Activated T-cell treated with anti-CD3 and anti-CD28 coated beads, Interleukin-2, amount 50 U/mL, for 24 hours (primary cell): ENCODE measurements around the gene GRID1.

Experiments
- DNase-seq: peaks from one replicate; pipeline ENCODE4 v3.0.0-alpha.2; 2020
- H3K27ac Mint-ChIP-seq: 2 replicates; pipeline ENCODE4 v1.8.0; 2020; ENCODE audit warnings: mild to moderate bottlenecking, mixed read lengths
- H3K27me3 Mint-ChIP-seq: 2 replicates; pipeline ENCODE4 v1.8.0; 2020; ENCODE audit warnings: mixed read lengths
- H3K36me3 Mint-ChIP-seq: 2 replicates; pipeline ENCODE4 v1.8.0; 2020; ENCODE audit warnings: low read depth, mixed read lengths
- H3K4me1 Mint-ChIP-seq: 2 replicates; pipeline ENCODE4 v1.8.0; 2020; ENCODE audit warnings: low read depth, mixed read lengths
- H3K4me3 Mint-ChIP-seq: 2 replicates; pipeline ENCODE4 v1.8.0; 2020; ENCODE audit warnings: mild to moderate bottlenecking, moderate library complexity, mixed read lengths
- H3K9me3 Mint-ChIP-seq: 2 replicates; pipeline ENCODE4 v1.8.0; 2020; ENCODE audit warnings: mixed read lengths

Gene GRID1

DNA sequence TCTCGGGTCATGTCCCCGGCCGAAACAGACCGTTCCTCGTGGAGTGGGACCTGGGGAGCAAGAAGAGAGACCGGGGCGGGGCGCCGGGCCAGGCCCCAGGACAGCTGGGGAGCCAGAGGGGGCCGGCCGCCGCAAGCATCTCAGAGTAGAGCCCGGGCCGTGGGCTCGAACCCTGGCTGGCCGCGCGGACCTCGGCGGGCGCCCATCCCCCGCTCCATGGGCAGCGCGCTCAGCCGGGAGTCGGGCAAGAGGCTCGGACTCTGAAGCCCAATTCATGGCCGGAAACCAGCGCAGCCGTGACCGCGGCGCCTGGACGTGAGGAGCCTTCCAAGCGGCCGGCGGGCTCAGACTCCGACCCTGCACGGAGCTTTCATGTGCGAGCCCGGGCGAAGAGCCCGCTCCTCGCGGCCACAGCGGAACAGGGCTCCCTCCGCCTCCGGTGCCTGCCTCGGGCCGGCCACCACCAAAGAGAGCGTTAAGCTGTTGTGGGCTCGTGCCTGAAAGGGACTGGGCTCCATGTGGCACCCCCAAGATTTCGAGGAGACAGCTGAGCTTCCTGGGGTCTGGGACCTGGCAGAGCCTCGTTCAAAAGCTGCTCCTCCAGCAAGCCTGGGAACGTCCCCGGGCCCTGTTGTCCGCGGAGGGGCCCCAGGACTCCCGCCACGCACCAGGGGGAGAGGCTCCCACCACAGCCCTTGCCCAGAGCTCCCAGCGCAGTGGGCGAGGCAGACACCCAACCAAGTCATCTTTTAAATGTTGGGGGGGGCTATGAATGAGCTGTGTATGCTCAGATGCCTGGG is 757 bp upstream of the GRID1 start:
- Mint-ChIP-seq H3K4me3 (no peak overlapping the region), H3K4me1 (peaks cover 20% of the 10 kb centered on the region), H3K36me3 (no peaks in the 10 kb centered on the region), H3K27me3 (peaks cover 80% of the 10 kb centered on the region), H3K27ac (no peak overlapping the region), H3K9me3 (no peaks in the 10 kb centered on the region)
- DNase-seq = peak; percentile 35

DNA sequence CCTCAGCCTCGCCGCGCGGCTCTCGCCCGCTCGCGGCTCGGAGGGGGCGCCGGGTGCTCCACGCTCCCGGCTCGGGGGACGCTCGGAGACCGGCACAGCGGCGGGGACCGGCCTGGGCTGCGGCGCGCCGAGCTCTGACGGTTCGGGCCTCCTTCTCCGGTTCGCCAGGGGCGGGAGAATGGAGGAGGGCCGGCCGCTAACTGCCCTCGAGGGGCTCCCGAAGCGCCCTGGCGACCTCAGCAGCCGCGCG is 232 bp upstream of the GRID1 start:
- DNase-seq = no peak
- no peak overlapping the region for H3K4me3 Mint-ChIP-seq
- H3K9me3 Mint-ChIP-seq = no peaks in the 10 kb centered on the region
- H3K27me3 Mint-ChIP-seq = peaks cover 81% of the 10 kb centered on the region
- H3K4me1 Mint-ChIP-seq = peaks cover 20% of the 10 kb centered on the region
- no peaks in the 10 kb centered on the region for H3K36me3 Mint-ChIP-seq
- H3K27ac Mint-ChIP-seq = no peak overlapping the region

DNA sequence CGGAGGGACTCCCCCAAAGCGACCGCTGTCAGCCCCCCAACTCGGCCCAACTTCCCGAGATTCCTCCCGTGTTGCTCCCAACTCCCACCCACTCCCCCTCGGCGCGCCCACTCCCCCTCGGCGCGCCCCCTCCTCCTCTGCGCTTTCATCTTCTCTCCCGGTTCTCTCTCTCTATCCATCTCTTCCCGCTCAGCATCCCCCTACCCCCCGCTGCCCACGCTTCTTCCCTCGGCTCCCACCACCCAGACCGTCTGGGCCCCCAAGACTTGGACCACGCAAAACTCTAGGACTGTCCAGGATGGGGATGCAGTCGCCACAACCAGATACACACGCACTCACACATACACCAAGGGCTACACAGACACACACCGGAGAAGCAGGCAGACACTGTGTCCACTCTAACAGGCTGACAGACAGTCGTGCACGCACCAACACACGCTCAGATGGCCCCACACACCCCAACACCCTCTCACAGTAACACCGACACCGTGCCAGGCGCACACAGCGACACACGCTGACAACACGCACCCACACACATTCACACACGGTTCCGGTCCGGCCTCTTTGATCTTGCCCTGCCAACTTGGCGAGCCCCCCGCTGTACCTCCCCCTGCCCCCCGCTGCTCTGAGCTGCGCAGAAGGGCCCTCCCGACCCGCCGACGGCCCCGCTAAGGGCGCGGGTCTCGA is 1.1 kb downstream of the GRID1 start:
- Mint-ChIP-seq H3K27me3 (peaks cover 77% of the 10 kb centered on the region), H3K36me3 (no peaks in the 10 kb centered on the region), H3K4me3 (peak overlapping the region; percentile 57), H3K9me3 (no peaks in the 10 kb centered on the region), H3K27ac (no peak overlapping the region), H3K4me1 (peaks cover 20% of the 10 kb centered on the region)
- DNase-seq = peak; percentile 53

DNA sequence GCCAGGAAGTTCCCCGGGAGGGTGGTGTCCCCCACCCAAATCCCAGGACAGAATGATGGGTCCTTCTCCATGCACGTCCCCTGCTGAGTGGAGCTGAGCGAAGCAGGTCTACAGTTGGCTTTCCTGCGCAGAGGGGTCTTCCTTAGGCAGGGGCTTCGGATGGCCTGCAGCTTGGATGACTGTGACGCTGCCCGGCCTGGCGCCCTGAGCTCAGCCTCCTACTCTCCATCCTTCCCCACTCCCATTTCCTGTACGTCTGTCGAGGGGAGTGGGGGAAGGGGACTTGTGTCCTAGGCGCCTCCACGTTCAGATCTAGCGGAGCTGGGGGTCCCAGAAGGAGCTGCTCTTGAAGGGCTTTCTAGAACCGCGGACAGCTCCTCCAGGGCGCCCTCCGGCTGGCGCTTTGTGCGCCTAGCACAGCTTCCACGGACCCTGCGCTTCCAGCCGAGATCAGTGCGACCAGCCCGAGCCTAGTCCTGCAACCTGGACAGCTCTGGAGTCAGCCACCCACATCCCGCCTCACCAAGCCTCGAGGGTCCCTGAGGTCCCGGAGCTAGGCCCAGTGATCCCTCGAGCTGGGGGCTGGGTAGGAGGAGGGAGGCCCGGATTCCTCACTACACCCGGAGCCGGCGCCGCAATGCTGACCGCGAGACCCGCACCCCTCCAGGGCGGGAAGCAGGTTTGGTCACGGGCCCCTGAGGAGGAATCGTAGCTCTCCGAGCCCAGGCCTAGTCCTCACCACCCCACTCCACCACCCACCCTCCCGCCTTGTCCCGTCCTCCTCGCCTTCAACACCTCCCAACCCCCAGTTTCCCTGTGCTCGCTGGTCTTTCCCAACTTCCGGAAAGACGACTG is 1.9 kb downstream of the GRID1 start:
- H3K27me3 Mint-ChIP-seq = peaks cover 69% of the 10 kb centered on the region
- H3K4me3 Mint-ChIP-seq = peak overlapping the region; percentile 57
- no peak overlapping the region for H3K27ac Mint-ChIP-seq
- H3K36me3 Mint-ChIP-seq = no peaks in the 10 kb centered on the region
- peaks cover 20% of the 10 kb centered on the region for H3K4me1 Mint-ChIP-seq
- H3K9me3 Mint-ChIP-seq = no peaks in the 10 kb centered on the region
- peak; percentile 44 for DNase-seq

DNA sequence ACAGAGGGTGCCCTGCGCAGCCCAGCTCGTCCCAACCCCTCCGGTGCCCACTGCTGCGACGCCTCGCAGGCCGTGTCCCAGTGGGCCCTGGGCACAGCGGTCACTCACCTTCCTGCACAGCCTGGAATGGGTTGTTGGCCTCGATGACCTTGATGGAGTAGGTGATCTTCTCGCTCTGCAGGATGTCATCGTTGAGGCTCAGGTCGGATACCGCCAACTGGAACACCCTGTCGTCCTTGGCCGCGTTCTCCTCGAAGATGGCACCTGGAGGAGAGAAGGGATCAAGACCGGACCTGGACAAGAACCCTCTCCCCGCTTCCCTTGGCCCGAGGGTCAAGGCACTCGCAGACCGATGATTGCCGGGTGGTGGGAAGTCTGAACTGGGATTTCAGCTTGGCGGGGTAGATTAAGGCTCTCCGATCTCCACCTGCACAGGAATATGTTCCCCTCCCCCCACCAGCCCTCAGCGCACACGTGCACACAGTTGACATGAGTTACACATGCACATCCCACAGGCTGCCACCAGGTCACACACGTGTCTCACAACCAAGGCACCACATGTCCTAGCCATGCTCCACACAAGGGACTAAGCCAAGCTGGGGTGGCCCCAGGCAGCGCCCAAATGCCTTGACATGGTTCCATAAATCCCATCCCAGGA is 2.6 kb downstream of the GRID1 start:
- Mint-ChIP-seq H3K4me3 (no peak overlapping the region), H3K36me3 (no peaks in the 10 kb centered on the region), H3K27ac (no peak overlapping the region), H3K27me3 (peaks cover 62% of the 10 kb centered on the region), H3K4me1 (peaks cover 20% of the 10 kb centered on the region), H3K9me3 (no peaks in the 10 kb centered on the region)
- peak; percentile 30 for DNase-seq

DNA sequence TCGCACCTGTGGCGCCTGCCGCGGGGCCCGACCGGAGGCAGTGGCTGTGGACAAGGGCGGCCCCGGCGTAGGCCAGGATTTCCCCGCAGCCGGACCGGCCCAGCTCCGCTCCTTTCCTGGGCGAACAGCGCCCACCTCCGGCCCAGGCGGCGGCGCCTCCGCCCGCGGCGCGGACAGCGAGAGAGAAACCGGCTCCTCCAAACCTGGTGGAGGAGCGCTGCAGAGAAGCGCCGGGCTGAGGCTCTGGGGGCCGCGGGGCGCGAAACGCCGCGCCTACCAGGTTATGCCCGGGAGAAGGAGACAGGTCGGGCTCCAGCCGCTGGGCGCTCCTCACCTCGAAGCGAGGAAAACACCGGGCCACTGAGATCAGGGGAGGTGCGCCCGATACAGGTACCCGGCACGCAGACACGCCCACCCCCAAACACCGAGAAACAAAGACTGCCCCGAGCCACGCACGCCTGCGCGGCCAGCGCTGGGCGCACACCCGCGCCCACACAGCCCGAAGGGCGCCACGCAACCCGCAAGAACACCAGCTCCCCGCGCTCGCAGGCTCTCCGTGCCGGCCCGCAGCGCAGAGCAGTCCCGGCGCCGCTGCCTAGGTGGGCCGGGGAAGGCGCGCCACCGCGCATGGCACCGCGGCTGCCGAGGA is 3.3 kb downstream of the GRID1 start:
- Mint-ChIP-seq H3K9me3 (no peaks in the 10 kb centered on the region), H3K27me3 (peaks cover 55% of the 10 kb centered on the region), H3K4me3 (peak overlapping the region; percentile 23), H3K27ac (no peak overlapping the region), H3K4me1 (peaks cover 20% of the 10 kb centered on the region), H3K36me3 (no peaks in the 10 kb centered on the region)
- DNase-seq = no peak

DNA sequence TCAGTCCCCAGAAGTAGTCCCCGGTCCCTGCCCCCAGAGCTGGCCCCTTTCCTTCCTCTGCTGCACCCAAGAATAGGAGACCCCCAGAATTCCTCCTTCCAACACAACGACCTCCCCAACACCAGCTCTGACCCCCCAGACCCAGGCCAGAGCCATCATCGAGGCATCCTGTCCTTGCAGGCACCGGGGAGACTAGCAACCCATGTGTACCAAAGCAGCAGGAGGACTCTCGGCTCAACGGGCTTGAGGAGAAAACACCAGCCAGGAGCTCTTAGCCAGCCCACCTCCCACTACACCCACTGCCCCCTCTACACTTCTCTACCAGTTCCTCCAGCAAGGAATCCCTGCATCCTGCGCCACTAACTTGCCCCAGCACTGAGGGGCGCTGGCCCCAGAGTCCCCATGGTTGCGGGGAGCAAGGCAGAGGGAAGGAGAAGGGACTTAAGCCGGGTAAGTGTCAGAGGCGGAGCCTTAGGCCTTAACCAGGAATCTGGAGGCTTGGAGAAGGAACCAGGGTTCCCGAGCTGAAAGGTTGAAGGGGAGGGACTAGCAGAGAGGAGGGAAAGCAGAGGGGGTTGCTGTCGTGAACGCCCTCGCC is 3.9 kb downstream of the GRID1 start:
- H3K27ac Mint-ChIP-seq = no peak overlapping the region
- DNase-seq = peak; percentile 33
- H3K4me1 Mint-ChIP-seq = peaks cover 17% of the 10 kb centered on the region
- H3K9me3 Mint-ChIP-seq = no peaks in the 10 kb centered on the region
- H3K4me3 Mint-ChIP-seq = no peak overlapping the region
- peaks cover 51% of the 10 kb centered on the region for H3K27me3 Mint-ChIP-seq
- H3K36me3 Mint-ChIP-seq = no peaks in the 10 kb centered on the region

DNA sequence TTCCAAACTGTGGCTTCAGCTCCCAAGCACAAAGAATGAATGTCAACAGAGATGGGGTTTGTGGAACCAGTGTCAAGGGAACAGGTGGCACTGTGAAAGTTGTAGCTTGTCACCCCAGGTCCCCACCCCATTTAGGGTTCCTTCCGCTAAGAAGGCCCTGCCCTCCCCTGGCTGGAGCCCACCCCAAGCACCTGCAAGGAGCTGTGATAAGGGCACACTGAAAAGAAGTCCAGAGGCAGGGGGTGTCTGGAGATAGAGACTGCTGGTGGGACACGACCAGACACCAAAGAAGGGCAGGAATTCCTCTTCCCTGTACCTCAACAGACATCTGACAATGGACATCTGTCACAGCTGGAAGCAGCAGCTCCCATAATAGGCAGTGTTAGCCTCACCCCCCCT is 4.5 kb downstream of the GRID1 start:
- Mint-ChIP-seq H3K27ac (no peak overlapping the region), H3K4me3 (no peak overlapping the region), H3K4me1 (peaks cover 17% of the 10 kb centered on the region), H3K27me3 (peaks cover 47% of the 10 kb centered on the region), H3K36me3 (no peaks in the 10 kb centered on the region), H3K9me3 (no peaks in the 10 kb centered on the region)
- peak; percentile 20 for DNase-seq

DNA sequence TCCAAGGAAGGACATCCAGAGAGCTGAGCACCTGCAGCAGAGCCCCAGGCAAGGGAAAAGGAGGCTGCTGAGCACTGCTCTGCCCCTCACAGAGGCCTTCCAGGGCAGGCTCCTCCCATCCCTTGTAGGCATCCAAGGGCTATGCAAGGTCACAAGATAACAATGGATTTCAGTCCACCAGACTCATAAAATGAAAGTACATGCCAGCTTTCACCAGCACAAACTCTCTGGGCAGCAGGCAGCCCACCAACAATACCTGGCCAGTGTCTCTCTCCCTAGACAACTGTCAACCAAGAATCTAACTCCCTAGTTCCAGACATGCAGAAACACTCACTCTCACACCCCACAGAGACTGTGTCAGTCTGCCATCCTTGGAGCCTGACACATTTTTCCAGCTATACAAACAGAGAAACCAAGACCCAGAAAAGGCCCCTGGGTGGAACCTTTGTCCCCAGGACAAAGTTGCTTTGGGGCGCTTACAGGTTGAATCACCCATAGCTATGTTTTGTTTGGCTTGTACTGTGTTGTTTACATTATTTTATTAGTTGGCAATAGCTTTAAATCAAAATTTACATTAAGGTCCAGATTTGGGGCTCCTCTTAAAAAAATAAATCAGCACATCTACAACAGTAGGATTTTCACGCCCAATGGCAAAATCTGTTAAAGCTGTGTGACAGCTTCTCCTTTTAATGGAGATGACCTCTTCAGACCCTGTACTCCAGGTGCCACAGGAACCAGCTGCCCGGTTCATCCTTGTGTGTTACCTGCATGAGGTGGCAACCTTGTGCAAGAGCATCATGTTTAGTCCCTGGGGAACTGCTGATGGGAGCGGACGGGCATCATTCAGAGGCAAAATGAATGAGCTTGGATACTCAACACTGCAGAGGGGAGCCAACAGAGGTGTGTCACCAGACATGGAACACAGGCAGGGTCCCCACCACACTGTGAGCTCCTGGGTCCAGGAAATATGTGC is 5.2 kb downstream of the GRID1 start:
- H3K9me3 Mint-ChIP-seq = no peaks in the 10 kb centered on the region
- H3K4me1 Mint-ChIP-seq = peaks cover 17% of the 10 kb centered on the region
- H3K36me3 Mint-ChIP-seq = no peaks in the 10 kb centered on the region
- no peak overlapping the region for H3K27ac Mint-ChIP-seq
- H3K27me3 Mint-ChIP-seq = peaks cover 47% of the 10 kb centered on the region
- H3K4me3 Mint-ChIP-seq = no peak overlapping the region
- peak; percentile 18 for DNase-seq

DNA sequence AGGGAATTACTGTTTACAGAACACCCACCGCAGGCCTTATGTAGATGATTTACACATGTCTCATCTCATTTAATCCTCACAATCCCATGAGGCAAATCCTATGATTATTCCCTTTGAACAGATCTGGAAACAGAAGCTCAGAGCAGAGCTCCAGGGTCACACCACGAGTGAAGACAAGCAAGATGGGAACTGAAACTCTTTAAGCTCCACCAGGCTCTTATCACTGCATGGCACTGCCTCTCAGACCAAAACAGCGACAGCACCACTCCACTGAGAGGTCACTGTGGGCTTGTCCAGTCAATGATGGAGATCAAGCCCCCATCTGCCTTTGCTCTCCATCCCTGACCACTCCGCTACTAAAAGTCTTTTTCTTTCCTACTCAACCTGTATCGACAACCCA is 5.9 kb downstream of the GRID1 start:
- DNase-seq = no peak
- peaks cover 16% of the 10 kb centered on the region for H3K4me1 Mint-ChIP-seq
- H3K27me3 Mint-ChIP-seq = peaks cover 50% of the 10 kb centered on the region
- no peaks in the 10 kb centered on the region for H3K36me3 Mint-ChIP-seq
- H3K9me3 Mint-ChIP-seq = no peaks in the 10 kb centered on the region
- H3K4me3 Mint-ChIP-seq = no peak overlapping the region
- H3K27ac Mint-ChIP-seq = no peak overlapping the region

DNA sequence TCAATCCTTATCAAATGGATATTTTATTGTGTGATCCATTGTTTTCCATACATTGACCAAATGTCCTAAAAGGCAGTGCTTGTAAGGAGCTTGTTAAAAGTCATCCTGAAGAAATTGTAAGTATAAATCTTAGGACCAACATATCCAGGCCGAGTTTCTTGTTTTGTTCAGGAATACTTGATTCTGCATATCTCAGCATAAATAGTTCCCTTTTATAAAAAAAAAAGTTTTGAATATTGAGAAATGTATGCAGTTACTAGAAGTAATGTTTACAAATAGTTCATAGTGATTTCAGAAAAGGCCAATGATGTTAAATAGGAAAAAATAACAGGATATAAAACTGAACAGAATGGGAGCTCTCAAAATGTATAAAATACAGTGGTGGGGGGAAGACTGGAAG is 6.6 kb downstream of the GRID1 start:
- Mint-ChIP-seq H3K4me3 (no peak overlapping the region), H3K27me3 (peaks cover 43% of the 10 kb centered on the region), H3K27ac (no peak overlapping the region), H3K4me1 (peaks cover 12% of the 10 kb centered on the region), H3K9me3 (no peaks in the 10 kb centered on the region), H3K36me3 (no peaks in the 10 kb centered on the region)
- no peak for DNase-seq

DNA sequence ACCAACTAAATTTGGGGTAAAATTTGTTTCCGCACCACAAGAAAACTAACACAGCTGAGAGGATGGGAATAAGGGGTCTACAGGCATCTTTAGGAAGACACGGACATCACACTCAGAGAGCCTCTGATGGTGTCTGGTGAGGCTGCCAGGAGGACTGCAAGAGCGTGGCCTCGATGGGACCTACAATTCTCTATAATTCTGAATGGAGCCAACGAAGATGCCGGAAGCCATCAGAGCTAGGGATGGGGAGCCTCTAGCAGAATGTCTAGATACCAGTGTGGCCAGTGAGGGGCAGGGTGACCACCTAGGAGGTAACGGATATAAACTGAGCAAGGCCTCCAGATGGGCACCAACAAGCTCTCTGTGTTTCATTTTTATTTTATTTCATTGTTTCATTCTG is 7.5 kb downstream of the GRID1 start:
- H3K36me3 Mint-ChIP-seq = no peaks in the 10 kb centered on the region
- H3K27me3 Mint-ChIP-seq = peaks cover 39% of the 10 kb centered on the region
- no peaks in the 10 kb centered on the region for H3K9me3 Mint-ChIP-seq
- H3K27ac Mint-ChIP-seq = no peak overlapping the region
- peaks cover 6% of the 10 kb centered on the region for H3K4me1 Mint-ChIP-seq
- no peak overlapping the region for H3K4me3 Mint-ChIP-seq
- no peak for DNase-seq

DNA sequence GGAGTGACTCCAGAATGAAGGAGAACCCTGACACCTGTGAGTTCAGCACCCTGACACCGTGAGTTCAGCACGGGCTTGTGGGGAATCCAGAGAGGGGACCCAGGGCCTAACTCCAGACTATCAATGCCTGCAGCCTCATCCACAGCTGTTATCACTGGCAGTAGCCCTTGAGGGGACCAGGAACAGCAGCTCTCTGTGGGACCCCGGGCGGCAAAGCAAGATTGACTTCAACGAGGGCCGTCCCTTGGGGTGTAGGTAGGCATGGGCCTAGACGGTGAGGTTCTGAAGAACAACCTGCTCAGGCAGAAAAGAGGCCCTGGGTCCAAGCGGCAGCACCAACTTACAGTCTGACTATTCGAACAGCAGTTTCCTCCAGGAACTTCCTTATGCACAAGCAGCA is 8.9 kb downstream of the GRID1 start:
- Mint-ChIP-seq H3K27ac (no peak overlapping the region), H3K36me3 (no peaks in the 10 kb centered on the region), H3K4me1 (no peaks in the 10 kb centered on the region), H3K9me3 (no peaks in the 10 kb centered on the region), H3K27me3 (peaks cover 28% of the 10 kb centered on the region), H3K4me3 (no peak overlapping the region)
- DNase-seq = no peak
